ENCODE measurements around the gene IVL. TPM values are rescaled to one million over a fixed set of nuclear protein-coding genes. Genes with fewer than 3 reads are reported as not detected.

Gene IVL
- total and polyA plus RNA-seq, 2 experiments from 2014 or later, result not detected

- H3K36me3 ChIP-seq (replicated peaks; ENCODE audit: insufficient read depth, low read depth), result no peaks in the 10 kb centered on the region
- H4K20me1 ChIP-seq (ENCODE audit: insufficient read depth, poor library complexity, severe bottlenecking), result no peaks in the 10 kb centered on the region
- no peaks in the 10 kb centered on the region for H3K4me1 ChIP-seq (ENCODE audit: insufficient read depth)
- H3K27ac ChIP-seq, result no peak overlapping the region
- H3K79me2 ChIP-seq, result no peaks in the 10 kb centered on the region
- H3K4me3 ChIP-seq, result no peak overlapping the region
- no peaks in the 10 kb centered on the region for H3K9me3 ChIP-seq (ENCODE audit: low read depth)
- no peaks in the 10 kb centered on the region for H3K27me3 ChIP-seq
- H3K4me2 ChIP-seq, result no peak overlapping the region
- no peak for TF ChIP-seq CTCF (IDR thresholded peaks at IDR 0.05; ENCODE audit: poor library complexity)
- TF ChIP-seq EZH2 (IDR thresholded peaks at IDR 0.05; ENCODE audit: borderline replicate concordance), result no peak
- no peak for TF ChIP-seq EZH2phosphoT487 (IDR thresholded peaks at IDR 0.05; ENCODE audit: low read depth, severe bottlenecking, unreplicated experiment)
- H3K9me2 ChIP-seq (replicated peaks; ENCODE audit: insufficient read depth), result no peaks in the 10 kb centered on the region
- no peak for DNase-seq (ENCODE audit: low spot score)
- no peak overlapping the region for H2AFZ ChIP-seq
Measured at GRCh38 chr1:152873495-152873894, 34.9 kb upstream of the IVL start.

- no peaks in the 10 kb centered on the region for H3K9me2 ChIP-seq (replicated peaks; ENCODE audit: insufficient read depth)
- no peaks in the 10 kb centered on the region for H4K20me1 ChIP-seq (ENCODE audit: insufficient read depth, poor library complexity, severe bottlenecking)
- no peak overlapping the region for H3K4me3 ChIP-seq
- no peaks in the 10 kb centered on the region for H3K9me3 ChIP-seq (ENCODE audit: low read depth)
- no peaks in the 10 kb centered on the region for H3K27me3 ChIP-seq
- DNase-seq (ENCODE audit: low spot score), result no peak
- no peak overlapping the region for H3K4me2 ChIP-seq
- H3K4me1 ChIP-seq (ENCODE audit: insufficient read depth), result no peaks in the 10 kb centered on the region
- H3K79me2 ChIP-seq, result no peaks in the 10 kb centered on the region
- no peak overlapping the region for H2AFZ ChIP-seq
- TF ChIP-seq CTCF (IDR thresholded peaks at IDR 0.05; ENCODE audit: poor library complexity), result no peak
- TF ChIP-seq EZH2phosphoT487 (IDR thresholded peaks at IDR 0.05; ENCODE audit: low read depth, severe bottlenecking, unreplicated experiment), result no peak
- no peak for TF ChIP-seq EZH2 (IDR thresholded peaks at IDR 0.05; ENCODE audit: borderline replicate concordance)
- 75% methylated on average over 1 of the region's 1 CpG for WGBS (ENCODE audit: low lambda C conversion rate, missing lambda C conversion rate)
- H3K27ac ChIP-seq, result no peak overlapping the region
- no peaks in the 10 kb centered on the region for H3K36me3 ChIP-seq (replicated peaks; ENCODE audit: insufficient read depth, low read depth)
Measured at GRCh38 chr1:152876827-152877226, 31.5 kb upstream of the IVL start.

- TF ChIP-seq EZH2phosphoT487 (IDR thresholded peaks at IDR 0.05; ENCODE audit: low read depth, severe bottlenecking, unreplicated experiment), result no peak
- Histone ChIP-seq H3K4me1 (ENCODE audit: insufficient read depth) (no peaks in the 10 kb centered on the region), H3K36me3 (replicated peaks; ENCODE audit: insufficient read depth, low read depth) (no peaks in the 10 kb centered on the region), H3K9me2 (replicated peaks; ENCODE audit: insufficient read depth) (no peaks in the 10 kb centered on the region), H3K4me2 (no peak within 1 kb of the TSS), H3K9me3 (ENCODE audit: low read depth) (no peaks in the 10 kb centered on the region), H3K27me3 (no peaks in the 10 kb centered on the region), H3K79me2 (no peaks in the 10 kb centered on the region), H3K27ac (no peak within 1 kb of the TSS), H3K4me3 (no peak within 1 kb of the TSS), H4K20me1 (ENCODE audit: insufficient read depth, poor library complexity, severe bottlenecking) (no peaks in the 10 kb centered on the region), H2AFZ (no peak within 1 kb of the TSS)
- no peak for DNase-seq (ENCODE audit: low spot score)
- WGBS (ENCODE audit: low lambda C conversion rate, missing lambda C conversion rate), result 0% methylated on average over 1 of the region's 1 CpG
Measured at GRCh38 chr1:152878042-152878441, 30.3 kb upstream of the IVL start, which contains the start of gene SMCP. Gene SMCP, plus strand, starts transcription at chr1:152878322. Its CDS starts 6,101 bp downstream, at chr1:152884423.

- Histone ChIP-seq H3K4me2 (no peak overlapping the region), H3K27ac (no peak overlapping the region), H4K20me1 (ENCODE audit: insufficient read depth, poor library complexity, severe bottlenecking) (no peaks in the 10 kb centered on the region), H3K4me1 (ENCODE audit: insufficient read depth) (no peaks in the 10 kb centered on the region), H3K27me3 (no peaks in the 10 kb centered on the region), H3K9me2 (replicated peaks; ENCODE audit: insufficient read depth) (no peaks in the 10 kb centered on the region), H3K36me3 (replicated peaks; ENCODE audit: insufficient read depth, low read depth) (no peaks in the 10 kb centered on the region), H2AFZ (no peak overlapping the region), H3K4me3 (no peak overlapping the region), H3K79me2 (no peaks in the 10 kb centered on the region), H3K9me3 (ENCODE audit: low read depth) (no peaks in the 10 kb centered on the region)
- no peak for TF ChIP-seq CTCF (IDR thresholded peaks at IDR 0.05; ENCODE audit: poor library complexity)
- TF ChIP-seq EZH2 (IDR thresholded peaks at IDR 0.05; ENCODE audit: borderline replicate concordance), result no peak
- TF ChIP-seq EZH2phosphoT487 (IDR thresholded peaks at IDR 0.05; ENCODE audit: low read depth, severe bottlenecking, unreplicated experiment), result no peak
- DNase-seq (ENCODE audit: low spot score), result no peak
Measured at GRCh38 chr1:152879559-152880198, 28.7 kb upstream of the IVL start.

Measured in hepatocyte (in vitro differentiated cells).